ENCODE measurements around the gene FAM180A. TPM values are rescaled to one million over a fixed set of nuclear protein-coding genes. Genes with fewer than 3 reads are reported as not detected.

The FAM180A gene
- total RNA-seq, 1 experiment from 2014 or later = not detected

DNA sequence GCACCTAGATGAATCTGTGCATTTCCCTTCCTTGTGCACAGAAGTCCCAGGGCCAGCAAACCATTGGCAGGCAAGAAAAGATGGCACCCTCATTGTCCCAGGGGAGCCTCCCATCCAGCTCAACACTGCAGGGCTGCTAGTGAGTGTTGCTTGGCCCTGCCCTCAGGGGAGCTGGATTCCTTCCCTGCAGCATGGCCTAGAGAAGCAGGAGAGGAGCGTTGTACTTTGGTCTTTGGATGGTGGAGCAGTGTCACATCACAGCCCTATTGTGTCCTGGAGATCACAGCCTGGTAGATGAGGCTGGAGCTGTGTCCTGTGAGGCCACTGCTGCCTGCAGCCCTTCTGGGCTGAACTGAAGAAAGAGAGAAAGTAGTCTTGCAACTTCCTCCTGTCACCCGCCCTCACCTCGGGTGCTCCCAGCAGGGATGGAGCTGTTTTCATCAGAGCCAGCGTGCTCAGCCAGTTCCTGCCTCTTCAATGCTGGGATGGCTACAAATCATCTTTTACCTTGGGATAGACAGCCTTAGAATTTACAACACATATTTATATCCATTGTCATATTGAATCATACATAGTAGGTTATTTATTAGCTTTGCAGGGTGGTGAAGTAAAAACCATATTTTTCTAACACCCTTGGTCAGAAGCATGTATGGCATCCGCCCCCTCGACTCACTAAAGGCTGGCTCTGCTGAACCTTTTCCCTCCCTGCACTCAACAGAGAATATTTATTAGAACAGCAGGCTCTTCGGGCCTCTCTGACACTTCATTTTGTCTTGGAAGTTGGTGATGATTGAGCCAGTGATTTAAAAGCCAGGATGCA lies 43.1 kb upstream of the FAM180A start:
- ATAC-seq (no peak), DNase-seq (ENCODE audit: low read depth, low spot score) (no peak)
- TF ChIP-seq, protein P1, sequence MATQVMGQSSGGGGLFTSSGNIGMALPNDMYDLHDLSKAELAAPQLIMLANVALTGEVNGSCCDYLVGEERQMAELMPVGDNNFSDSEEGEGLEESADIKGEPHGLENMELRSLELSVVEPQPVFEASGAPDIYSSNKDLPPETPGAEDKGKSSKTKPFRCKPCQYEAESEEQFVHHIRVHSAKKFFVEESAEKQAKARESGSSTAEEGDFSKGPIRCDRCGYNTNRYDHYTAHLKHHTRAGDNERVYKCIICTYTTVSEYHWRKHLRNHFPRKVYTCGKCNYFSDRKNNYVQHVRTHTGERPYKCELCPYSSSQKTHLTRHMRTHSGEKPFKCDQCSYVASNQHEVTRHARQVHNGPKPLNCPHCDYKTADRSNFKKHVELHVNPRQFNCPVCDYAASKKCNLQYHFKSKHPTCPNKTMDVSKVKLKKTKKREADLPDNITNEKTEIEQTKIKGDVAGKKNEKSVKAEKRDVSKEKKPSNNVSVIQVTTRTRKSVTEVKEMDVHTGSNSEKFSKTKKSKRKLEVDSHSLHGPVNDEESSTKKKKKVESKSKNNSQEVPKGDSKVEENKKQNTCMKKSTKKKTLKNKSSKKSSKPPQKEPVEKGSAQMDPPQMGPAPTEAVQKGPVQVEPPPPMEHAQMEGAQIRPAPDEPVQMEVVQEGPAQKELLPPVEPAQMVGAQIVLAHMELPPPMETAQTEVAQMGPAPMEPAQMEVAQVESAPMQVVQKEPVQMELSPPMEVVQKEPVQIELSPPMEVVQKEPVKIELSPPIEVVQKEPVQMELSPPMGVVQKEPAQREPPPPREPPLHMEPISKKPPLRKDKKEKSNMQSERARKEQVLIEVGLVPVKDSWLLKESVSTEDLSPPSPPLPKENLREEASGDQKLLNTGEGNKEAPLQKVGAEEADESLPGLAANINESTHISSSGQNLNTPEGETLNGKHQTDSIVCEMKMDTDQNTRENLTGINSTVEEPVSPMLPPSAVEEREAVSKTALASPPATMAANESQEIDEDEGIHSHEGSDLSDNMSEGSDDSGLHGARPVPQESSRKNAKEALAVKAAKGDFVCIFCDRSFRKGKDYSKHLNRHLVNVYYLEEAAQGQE (IDR thresholded peaks at IDR 0.05; ENCODE audit: insufficient read depth in 1 of 2, low read depth in 2 of 2, low read length in 1 of 2) = no peak
- TF ChIP-seq TCF7L2 (IDR thresholded peaks at IDR 0.05; ENCODE audit: low read depth, low read length) (no peak), POLR2AphosphoS5 (IDR thresholded peaks at IDR 0.05; ENCODE audit: low read depth, low read length) (no peak), SIN3A (IDR thresholded peaks at IDR 0.05; ENCODE audit: borderline replicate concordance, insufficient read depth, low read depth, low read length) (no peak)
- TF ChIP-seq, protein P2, sequence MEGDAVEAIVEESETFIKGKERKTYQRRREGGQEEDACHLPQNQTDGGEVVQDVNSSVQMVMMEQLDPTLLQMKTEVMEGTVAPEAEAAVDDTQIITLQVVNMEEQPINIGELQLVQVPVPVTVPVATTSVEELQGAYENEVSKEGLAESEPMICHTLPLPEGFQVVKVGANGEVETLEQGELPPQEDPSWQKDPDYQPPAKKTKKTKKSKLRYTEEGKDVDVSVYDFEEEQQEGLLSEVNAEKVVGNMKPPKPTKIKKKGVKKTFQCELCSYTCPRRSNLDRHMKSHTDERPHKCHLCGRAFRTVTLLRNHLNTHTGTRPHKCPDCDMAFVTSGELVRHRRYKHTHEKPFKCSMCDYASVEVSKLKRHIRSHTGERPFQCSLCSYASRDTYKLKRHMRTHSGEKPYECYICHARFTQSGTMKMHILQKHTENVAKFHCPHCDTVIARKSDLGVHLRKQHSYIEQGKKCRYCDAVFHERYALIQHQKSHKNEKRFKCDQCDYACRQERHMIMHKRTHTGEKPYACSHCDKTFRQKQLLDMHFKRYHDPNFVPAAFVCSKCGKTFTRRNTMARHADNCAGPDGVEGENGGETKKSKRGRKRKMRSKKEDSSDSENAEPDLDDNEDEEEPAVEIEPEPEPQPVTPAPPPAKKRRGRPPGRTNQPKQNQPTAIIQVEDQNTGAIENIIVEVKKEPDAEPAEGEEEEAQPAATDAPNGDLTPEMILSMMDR (IDR thresholded peaks at IDR 0.05) = no peak
- Histone ChIP-seq H3K4me1 (ENCODE audit: control insufficient read depth, insufficient read depth, low read length) (no peaks in the 10 kb centered on the region), H3K4me3 (ENCODE audit: low read depth in 2 of 2, low read length in 2 of 2) (no peak overlapping the region), H3K9me3 (ENCODE audit: control insufficient read depth, insufficient read depth, low read depth, low read length) (no peaks in the 10 kb centered on the region), H3K27me3 (ENCODE audit: control insufficient read depth, insufficient read depth, low read length) (no peaks in the 10 kb centered on the region), H3K36me3 (ENCODE audit: control insufficient read depth, insufficient read depth, low read length) (no peaks in the 10 kb centered on the region), H3K27ac (ENCODE audit: low read length) (no peak overlapping the region)
- ChIA-PET CTCF (no interaction called here), POLR2A (no interaction called here)
- intact Hi-C loops (cut with micrococcal nuclease; ENCODE audit: unreplicated experiment) (no loop called here), in situ Hi-C loops (cut with HindIII; ENCODE audit: low pct_unique_long_range_greater_than_20kb, low sequenced_read_pairs) (no loop called here)
- no TSS peak for BruUV-seq (replicated peaks)

DNA sequence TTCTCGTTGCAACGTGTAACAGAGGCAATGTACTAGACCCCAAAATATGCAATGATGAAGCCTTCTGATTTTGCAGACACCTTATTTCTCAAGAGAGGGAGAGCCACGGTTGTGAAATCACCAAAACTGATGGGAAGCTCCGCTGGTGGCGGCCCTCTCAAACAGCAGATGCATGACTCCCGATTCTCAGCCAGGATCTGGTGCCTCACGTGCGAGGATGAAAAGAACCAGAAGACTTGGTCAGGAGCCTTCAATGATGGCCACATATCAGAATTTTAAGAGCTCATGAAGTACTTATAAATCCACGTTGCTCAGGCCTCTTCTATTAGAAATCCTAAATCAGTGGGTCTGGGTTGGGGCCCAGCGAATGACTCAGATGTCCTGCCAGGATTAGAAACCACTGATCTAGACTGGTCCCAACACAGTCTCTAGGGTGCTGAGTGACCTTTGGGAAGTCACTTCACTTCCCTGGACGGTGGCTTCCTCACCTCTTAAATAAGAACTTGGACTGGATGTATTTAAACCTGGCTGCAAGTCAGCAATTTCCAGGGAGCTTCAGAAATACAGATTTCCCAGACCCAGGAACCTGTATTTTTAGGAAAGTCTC lies 41.9 kb upstream of the FAM180A start:
- DNase-seq (ENCODE audit: low read depth, low spot score) = no peak
- H3K4me3 ChIP-seq (ENCODE audit: low read depth in 2 of 2, low read length in 2 of 2) = no peak overlapping the region
- H3K9me3 ChIP-seq (ENCODE audit: control insufficient read depth, insufficient read depth, low read depth, low read length) = no peaks in the 10 kb centered on the region
- no peak overlapping the region for H3K27ac ChIP-seq (ENCODE audit: low read length)
- BruUV-seq (replicated peaks) = no TSS peak
- in situ Hi-C loops (cut with HindIII; ENCODE audit: low pct_unique_long_range_greater_than_20kb, low sequenced_read_pairs) (no loop called here), intact Hi-C loops (cut with micrococcal nuclease; ENCODE audit: unreplicated experiment) (no loop called here)
- H3K27me3 ChIP-seq (ENCODE audit: control insufficient read depth, insufficient read depth, low read length) = no peaks in the 10 kb centered on the region
- ChIA-PET POLR2A (no interaction called here), CTCF (no interaction called here)
- no peaks in the 10 kb centered on the region for H3K4me1 ChIP-seq (ENCODE audit: control insufficient read depth, insufficient read depth, low read length)
- TF ChIP-seq POLR2AphosphoS5 (IDR thresholded peaks at IDR 0.05; ENCODE audit: low read depth, low read length) = no peak
- no peak for TF ChIP-seq TCF7L2 (IDR thresholded peaks at IDR 0.05; ENCODE audit: low read depth, low read length)
- TF ChIP-seq, protein P1 (IDR thresholded peaks at IDR 0.05; ENCODE audit: insufficient read depth in 1 of 2, low read depth in 2 of 2, low read length in 1 of 2) = no peak
- no peak for TF ChIP-seq SIN3A (IDR thresholded peaks at IDR 0.05; ENCODE audit: borderline replicate concordance, insufficient read depth, low read depth, low read length)
- TF ChIP-seq, protein P2 (IDR thresholded peaks at IDR 0.05) = no peak
- ATAC-seq = no peak
- H3K36me3 ChIP-seq (ENCODE audit: control insufficient read depth, insufficient read depth, low read length) = no peaks in the 10 kb centered on the region

All from Panc1 (cell line).